Stimulated activated CD8-positive, alpha-beta memory T cell treated with anti-CD3 and anti-CD28 coated beads, Interleukin-7, amount 100 ng/mL, for 4 hours (primary cell): ENCODE results near the gene MNDA.

Source experiments
- DNase-seq, 2 donors: peaks; one replicate each; pipeline ENCODE4 v3.0.0-alpha.2; 2020; ENCODE audit warnings: low read depth in 2 of 2

MNDA gene

GRCh38 chr1:158830904-158831507 is at the start of gene MNDA:
Gene MNDA (plus strand): TSS chr1:158831351. CDS start chr1:158842154, 10,803 bp downstream.
- no peak for DNase-seq

GRCh38 chr1:158793604-158794003 is 37.5 kb upstream of the MNDA start:
- peak in 1 of 2 donors; percentile 17 for DNase-seq

- no peak for DNase-seq
Measured at GRCh38 chr1:158794247-158794646, 36.9 kb upstream of the MNDA start.

GRCh38 chr1:158798531-158798930 is 32.6 kb upstream of the MNDA start:
- DNase-seq, result no peak

- DNase-seq, result no peak
Measured at GRCh38 chr1:158799689-158800088, 31.5 kb upstream of the MNDA start.

- DNase-seq, result no peak
Measured at GRCh38 chr1:158800526-158800925, 30.6 kb upstream of the MNDA start.

- DNase-seq, result no peak
Measured at GRCh38 chr1:158801396-158801795, 29.8 kb upstream of the MNDA start.

GRCh38 chr1:158803678-158804077 is 27.5 kb upstream of the MNDA start:
- no peak for DNase-seq

GRCh38 chr1:158806916-158807536 is 24.1 kb upstream of the MNDA start:
- DNase-seq, result no peak

GRCh38 chr1:158809256-158809655 is 21.9 kb upstream of the MNDA start:
- no peak for DNase-seq

GRCh38 chr1:158809862-158810261 is 21.3 kb upstream of the MNDA start:
- no peak for DNase-seq

- no peak for DNase-seq
Measured at GRCh38 chr1:158810311-158810710, 20.8 kb upstream of the MNDA start.

- DNase-seq, result no peak
Measured at GRCh38 chr1:158812336-158812735, 18.8 kb upstream of the MNDA start.

GRCh38 chr1:158813164-158813563 is 18.0 kb upstream of the MNDA start:
- DNase-seq, result no peak

GRCh38 chr1:158814970-158815369 is 16.2 kb upstream of the MNDA start:
- DNase-seq, result no peak

- DNase-seq, result no peak
Measured at GRCh38 chr1:158818560-158818959, 12.6 kb upstream of the MNDA start.

GRCh38 chr1:158818975-158819431 is 12.1 kb upstream of the MNDA start:
- DNase-seq, result no peak

- no peak for DNase-seq
Measured at GRCh38 chr1:158819461-158820443, 11.4 kb upstream of the MNDA start.

GRCh38 chr1:158821723-158822122 is 9.4 kb upstream of the MNDA start:
- DNase-seq, result no peak

- no peak for DNase-seq
Measured at GRCh38 chr1:158830074-158830677, 975 bp upstream of the MNDA start.

GRCh38 chr1:158833264-158833663 is 2.1 kb downstream of the MNDA start:
- no peak for DNase-seq

- no peak for DNase-seq
Measured at GRCh38 chr1:158836038-158836437, 4.9 kb downstream of the MNDA start.
